ENCODE measurements around the gene CHCHD4. TPM values are rescaled to one million over a fixed set of nuclear protein-coding genes. Genes with fewer than 3 reads are reported as not detected.
"Not testable (repeated sequence)": the region's sequence is repeated elsewhere in the genome, so short reads cannot be mapped to it uniquely, and the experiment has no call there.

The CHCHD4 gene
- polyA plus RNA-seq, 1 donor from 2014 or later, result 24.6 TPM

- H3K4me2 ChIP-seq (ENCODE audit: low read length); H3K4me3 ChIP-seq (ENCODE audit: low read length); H2AFZ ChIP-seq (ENCODE audit: low read depth, low read length); H4K20me1 ChIP-seq (ENCODE audit: insufficient read depth); H3F3A ChIP-seq (ENCODE audit: insufficient read depth, low read length, poor library complexity, severe bottlenecking); H3K9ac ChIP-seq (ENCODE audit: low read length); H3K79me2 ChIP-seq (replicated peaks; ENCODE audit: insufficient read depth, low read length); H3K27ac ChIP-seq (ENCODE audit: low read length); H3K36me3 ChIP-seq (ENCODE audit: insufficient read depth, low read length); H3K9me3 ChIP-seq (ENCODE audit: low read length); H3K27me3 ChIP-seq (ENCODE audit: insufficient read depth, low read depth, low read length); H3K9me2 ChIP-seq (ENCODE audit: insufficient read depth, low read length): not testable (repeated sequence)
Observed at GRCh38 chr3:14075233-14075632, 49.4 kb downstream of the CHCHD4 start.

DNA sequence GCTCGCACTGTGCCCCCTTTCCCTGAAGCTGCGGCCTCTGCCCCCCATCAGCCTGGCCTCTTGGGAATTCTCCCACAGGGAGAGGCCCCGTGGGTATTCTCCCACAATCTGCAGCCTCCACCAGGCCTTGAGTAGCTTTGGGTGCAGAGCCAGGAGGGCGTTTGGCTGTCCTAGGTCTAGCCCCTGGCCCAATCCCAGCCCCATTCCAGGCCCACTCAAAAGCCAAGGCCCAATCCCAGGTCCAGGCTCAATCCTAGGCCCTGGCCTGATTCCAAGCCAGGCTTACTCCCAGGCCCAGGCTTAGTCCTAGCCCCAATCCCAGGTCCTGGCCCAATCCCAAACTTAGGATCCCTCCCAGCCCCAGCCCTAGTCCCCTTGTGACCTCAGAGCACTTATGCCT is 59.8 kb downstream of the CHCHD4 start:
- H3K79me2 ChIP-seq (replicated peaks; ENCODE audit: insufficient read depth, low read length), result no peaks in the 10 kb centered on the region

More for the DNA sequence above, 59.8 kb downstream of the CHCHD4 start:
- no peaks in the 10 kb centered on the region for H3K9me3 ChIP-seq (ENCODE audit: low read length)
- no peak overlapping the region for H3K4me2 ChIP-seq (ENCODE audit: low read length)
- H3K27ac ChIP-seq (ENCODE audit: low read length), result no peak overlapping the region
- no peak overlapping the region for H3K9ac ChIP-seq (ENCODE audit: low read length)
- H3K4me3 ChIP-seq (ENCODE audit: low read length), result no peak overlapping the region
- H3K9me2 ChIP-seq (ENCODE audit: insufficient read depth, low read length), result no peaks in the 10 kb centered on the region
- no peaks in the 10 kb centered on the region for H3F3A ChIP-seq (ENCODE audit: insufficient read depth, low read length, poor library complexity, severe bottlenecking)
- H4K20me1 ChIP-seq (ENCODE audit: insufficient read depth), result no peaks in the 10 kb centered on the region
- no peaks in the 10 kb centered on the region for H3K36me3 ChIP-seq (ENCODE audit: insufficient read depth, low read length)
- no peak overlapping the region for H2AFZ ChIP-seq (ENCODE audit: low read depth, low read length)
- H3K27me3 ChIP-seq (ENCODE audit: insufficient read depth, low read depth, low read length), result no peaks in the 10 kb centered on the region
- TF ChIP-seq EZH2 (IDR thresholded peaks at IDR 0.05; ENCODE audit: borderline replicate concordance, insufficient read depth, low read length, poor library complexity, severe bottlenecking) (no peak), TAF1 (IDR thresholded peaks at IDR 0.05; ENCODE audit: low read depth) (no peak), CTCF (IDR thresholded peaks at IDR 0.05; ENCODE audit: poor library complexity, severe bottlenecking) (no peak), SMC3 (conservative IDR thresholded peaks at IDR 0.05; ENCODE audit: poor library complexity) (no peak), POLR2AphosphoS5 (IDR thresholded peaks at IDR 0.05) (no peak), MXI1 (conservative IDR thresholded peaks at IDR 0.05; ENCODE audit: poor library complexity, severe bottlenecking) (no peak), EP300 (conservative IDR thresholded peaks at IDR 0.05; ENCODE audit: poor library complexity, severe bottlenecking) (no peak), REST (IDR thresholded peaks at IDR 0.05; ENCODE audit: borderline replicate concordance) (no peak), RAD21 (conservative IDR thresholded peaks at IDR 0.05) (no peak)

All from neural cell (in vitro differentiated cells).